GM23338 (cell line): ENCODE results near the gene HCFC2. TPM values are rescaled to one million over a fixed set of nuclear protein-coding genes. Genes with fewer than 3 reads are reported as not detected.

Source experiments
- ATAC-seq: fragments of 200-7000 bp; cut with Tn5 transposase; 3 replicates; pipeline ENCODE4 v1.9.1; 2020
- DNase-seq: peaks from one replicate; pipeline ENCODE4 v3.0.0-alpha.2; 2015; ENCODE audit warnings: low spot score
- H2AFZ ChIP-seq: fragments of 200-600 bp; sonication (generic); 2 replicates; pipeline ENCODE4 v1.8.0; 2016; ENCODE audit warnings: antibody characterized with exemption, mild to moderate bottlenecking, moderate library complexity
- H3F3A ChIP-seq: fragments of 200-600 bp; sonication (generic); replicated peaks from 2 replicates; pipeline ENCODE4 v1.8.0; 2017; ENCODE audit warnings: antibody characterized with exemption, mixed run types, low read depth
- H3K27ac ChIP-seq: fragments of 200-600 bp; sonication (generic); 2 replicates; pipeline ENCODE4 v1.6.1; 2016; ENCODE audit warnings: low read depth
- H3K27me3 ChIP-seq: fragments of 200-600 bp; sonication (generic); 2 replicates; pipeline ENCODE4 v1.8.0; 2016; ENCODE audit warnings: mild to moderate bottlenecking, mixed run types, moderate library complexity; ENCODE audit not compliant: insufficient read depth
- H3K36me3 ChIP-seq: fragments of 200-600 bp; sonication (generic); 2 replicates; pipeline ENCODE4 v1.8.0; 2016; ENCODE audit warnings: mild to moderate bottlenecking; ENCODE audit not compliant: insufficient read depth
- H3K4me1 ChIP-seq: fragments of 200-600 bp; sonication (generic); 2 replicates; pipeline ENCODE4 v1.8.0; 2016; ENCODE audit warnings: mild to moderate bottlenecking, moderate library complexity; ENCODE audit not compliant: insufficient read depth
- H3K4me2 ChIP-seq: fragments of 200-600 bp; sonication (generic); 2 replicates; pipeline ENCODE4 v1.7.1; 2017; ENCODE audit warnings: mixed run types
- H3K4me3 ChIP-seq: fragments of 200-600 bp; sonication (generic); 2 replicates; pipeline ENCODE4 v1.6.1; 2016; ENCODE audit warnings: mixed run types
- H3K79me2 ChIP-seq: fragments of 200-600 bp; sonication (generic); replicated peaks from 2 replicates; pipeline ENCODE4 v1.8.0; 2017; ENCODE audit warnings: mild to moderate bottlenecking; ENCODE audit not compliant: insufficient read depth
- H3K9me2 ChIP-seq: fragments of 200-600 bp; sonication (generic); 2 replicates; pipeline ENCODE4 v1.8.0; 2017; ENCODE audit not compliant: insufficient read depth
- H4K20me1 ChIP-seq: fragments of 200-600 bp; sonication (generic); replicated peaks from 2 replicates; pipeline ENCODE4 v1.8.0; 2017; ENCODE audit warnings: mild to moderate bottlenecking; ENCODE audit not compliant: insufficient read depth
- H3K27ac Mint-ChIP-seq: 2 replicates; pipeline ENCODE4 v1.8.0; 2020; ENCODE audit warnings: inconsistent platforms, mild to moderate bottlenecking, moderate library complexity, mixed read lengths
- H3K27me3 Mint-ChIP-seq: 3 replicates; pipeline ENCODE4 v1.8.0; 2022; ENCODE audit warnings: low read depth, mild to moderate bottlenecking, moderate library complexity, mixed read lengths, inconsistent platforms; ENCODE audit not compliant: insufficient read depth, poor library complexity
- H3K36me3 Mint-ChIP-seq: 3 replicates; pipeline ENCODE4 v1.8.0; 2021; ENCODE audit warnings: low read depth, mild to moderate bottlenecking, inconsistent platforms, moderate library complexity, mixed read lengths
- H3K4me1 Mint-ChIP-seq: 3 replicates; pipeline ENCODE4 v1.8.0; 2020; ENCODE audit warnings: mild to moderate bottlenecking, inconsistent platforms, mixed read lengths
- H3K4me3 Mint-ChIP-seq: 3 replicates; pipeline ENCODE4 v1.8.0; 2021; ENCODE audit warnings: moderate library complexity, mild to moderate bottlenecking, inconsistent platforms, mixed read lengths
- H3K9me3 Mint-ChIP-seq: 3 replicates; pipeline ENCODE4 v1.8.0; 2020; ENCODE audit warnings: moderate library complexity, mild to moderate bottlenecking, inconsistent platforms, mixed read lengths
- CTCF ChIP-seq, 2 experiments: fragments of 200-600 bp in 1 of 2; sonication (generic) in 1 of 2; conservative IDR thresholded peaks; 2 replicates each; pipeline versions ENCODE4 v1.5.1 to v1.6.1; 2016 to 2017; ENCODE audit warnings: antibody characterized with exemption in 2 of 2, low read depth in 2 of 2, mild to moderate bottlenecking in 2 of 2, moderate library complexity in 1 of 2
- ETS1 ChIP-seq: IDR thresholded peaks from 2 replicates; pipeline ENCODE4 v1.6.1; 2016; ENCODE audit warnings: antibody characterized with exemption
- EZH2phosphoT487 ChIP-seq: fragments of 200-600 bp; sonication (generic); IDR thresholded peaks from one replicate; pipeline ENCODE4 v1.8.1; 2018; ENCODE audit warnings: antibody characterized with exemption; ENCODE audit not compliant: unreplicated experiment
- JUNB ChIP-seq: IDR thresholded peaks from one replicate; pipeline ENCODE4 v1.6.1; 2016; ENCODE audit warnings: antibody characterized with exemption; ENCODE audit not compliant: unreplicated experiment
- NANOG ChIP-seq: IDR thresholded peaks from 2 replicates; pipeline ENCODE4 v1.6.1; 2016; ENCODE audit warnings: antibody characterized with exemption, borderline replicate concordance
- POLR2AphosphoS5 ChIP-seq: IDR thresholded peaks from 2 replicates; pipeline ENCODE4 v1.6.1; 2016; ENCODE audit warnings: antibody characterized with exemption, low read depth
- STAT1 ChIP-seq: IDR thresholded peaks from one replicate; pipeline ENCODE4 v1.6.1; 2016; ENCODE audit warnings: antibody characterized with exemption; ENCODE audit not compliant: unreplicated experiment
- polyA plus RNA-seq: library from polyadenylated mRNA; unstranded; fragments of >200 nt; fragmentation: Nextera tagmentation; extraction: Ambion mirVana; gene quantifications from 2 replicates; pipeline ENCODE4 v1.2.1, GENCODE V29; 2016
- total RNA-seq: library from RNA; depleted of rRNA; stranded (reverse); fragments of >200 nt; shearing (Covaris generic); gene quantifications from 2 replicates; pipeline ENCODE4 v1.2.3, GENCODE V29; 2014

HCFC2 gene
- total and polyA plus RNA-seq, 2 experiments from 2014 or later: 1.9 to 2.5 TPM

GRCh38 chr12:104126548-104126947 lies 62.2 kb downstream of the HCFC2 start:
- H3K4me3 ChIP-seq: no peak overlapping the region
- no peak overlapping the region for H3K27ac ChIP-seq

GRCh38 chr12:104130760-104131159 lies 66.4 kb downstream of the HCFC2 start:
- no peak overlapping the region for H3K4me3 Mint-ChIP-seq
- H3K9me3 Mint-ChIP-seq: no peaks in the 10 kb centered on the region
- Histone ChIP-seq H3K36me3 (peaks cover 23% of the 10 kb centered on the region), H3K4me2 (no peak overlapping the region), H3K9me2 (no peaks in the 10 kb centered on the region), H3K27me3 (no peaks in the 10 kb centered on the region), H4K20me1 (peaks cover 14% of the 10 kb centered on the region), H3K4me1 (peaks cover 22% of the 10 kb centered on the region), H3F3A (no peaks in the 10 kb centered on the region), H3K27ac (no peak overlapping the region), H2AFZ (no peak overlapping the region), H3K79me2 (peaks cover 70% of the 10 kb centered on the region), H3K4me3 (no peak overlapping the region)
- peaks cover 17% of the 10 kb centered on the region for H3K4me1 Mint-ChIP-seq
- no peak overlapping the region for H3K27ac Mint-ChIP-seq
- no peaks in the 10 kb centered on the region for H3K27me3 Mint-ChIP-seq
- ATAC-seq (no peak), DNase-seq (no peak)
- TF ChIP-seq CTCF (conservative IDR thresholded peaks at IDR 0.05; ENCODE audit: low read depth in 2 of 2) (no peak), ETS1 (no peak), JUNB (no peak), STAT1 (no peak)
- H3K36me3 Mint-ChIP-seq: peaks cover 50% of the 10 kb centered on the region

More at GRCh38 chr12:104126548-104126947, 62.2 kb downstream of the HCFC2 start:
- H3K4me1 ChIP-seq: peaks cover 21% of the 10 kb centered on the region
- no peaks in the 10 kb centered on the region for H3K27me3 ChIP-seq
- Mint-ChIP-seq H3K4me1 (peaks cover 13% of the 10 kb centered on the region), H3K9me3 (no peaks in the 10 kb centered on the region), H3K36me3 (peaks cover 76% of the 10 kb centered on the region), H3K4me3 (no peak overlapping the region), H3K27me3 (no peaks in the 10 kb centered on the region), H3K27ac (no peak overlapping the region)
- ATAC-seq (no peak), DNase-seq (no peak)
- H4K20me1 ChIP-seq: peaks cover 6% of the 10 kb centered on the region
- H3K4me2 ChIP-seq: no peak overlapping the region
- peaks cover 29% of the 10 kb centered on the region for H3K79me2 ChIP-seq
- H2AFZ ChIP-seq: no peak overlapping the region
- H3K9me2 ChIP-seq: no peaks in the 10 kb centered on the region
- peaks cover 38% of the 10 kb centered on the region for H3K36me3 ChIP-seq
- no peaks in the 10 kb centered on the region for H3F3A ChIP-seq
- TF ChIP-seq EZH2phosphoT487 (no peak), NANOG (no peak)

GRCh38 chr12:104131609-104132008 lies 67.3 kb downstream of the HCFC2 start:
- DNase-seq: no peak
- Histone ChIP-seq H3K27ac (no peak overlapping the region), H3K4me3 (no peak overlapping the region), H3K4me2 (no peak overlapping the region), H3K9me2 (no peaks in the 10 kb centered on the region), H2AFZ (no peak overlapping the region), H4K20me1 (peaks cover 14% of the 10 kb centered on the region), H3K36me3 (peaks cover 15% of the 10 kb centered on the region), H3K27me3 (no peaks in the 10 kb centered on the region), H3K79me2 (peaks cover 78% of the 10 kb centered on the region), H3K4me1 (peaks cover 31% of the 10 kb centered on the region), H3F3A (no peaks in the 10 kb centered on the region)
- peaks cover 25% of the 10 kb centered on the region for H3K4me1 Mint-ChIP-seq
- no peak overlapping the region for H3K4me3 Mint-ChIP-seq
- no peaks in the 10 kb centered on the region for H3K9me3 Mint-ChIP-seq
- H3K27ac Mint-ChIP-seq: no peak overlapping the region
- no peak for ATAC-seq
- H3K36me3 Mint-ChIP-seq: peaks cover 41% of the 10 kb centered on the region
- no peaks in the 10 kb centered on the region for H3K27me3 Mint-ChIP-seq
- no peak for TF ChIP-seq CTCF (conservative IDR thresholded peaks at IDR 0.05; ENCODE audit: low read depth in 2 of 2)
- TF ChIP-seq POLR2AphosphoS5: no peak
- no peak for TF ChIP-seq JUNB
